HG02885 (cell line): Measurements from ENCODE around the gene SLC29A3.

Source experiments
- ATAC-seq: cut with Tn5 transposase; IDR thresholded peaks from one replicate; pipeline ENCODE4 v1.9.1; 2021; ENCODE audit warnings: mild to moderate bottlenecking; ENCODE audit not compliant: unreplicated experiment, poor library complexity

Gene SLC29A3

DNA sequence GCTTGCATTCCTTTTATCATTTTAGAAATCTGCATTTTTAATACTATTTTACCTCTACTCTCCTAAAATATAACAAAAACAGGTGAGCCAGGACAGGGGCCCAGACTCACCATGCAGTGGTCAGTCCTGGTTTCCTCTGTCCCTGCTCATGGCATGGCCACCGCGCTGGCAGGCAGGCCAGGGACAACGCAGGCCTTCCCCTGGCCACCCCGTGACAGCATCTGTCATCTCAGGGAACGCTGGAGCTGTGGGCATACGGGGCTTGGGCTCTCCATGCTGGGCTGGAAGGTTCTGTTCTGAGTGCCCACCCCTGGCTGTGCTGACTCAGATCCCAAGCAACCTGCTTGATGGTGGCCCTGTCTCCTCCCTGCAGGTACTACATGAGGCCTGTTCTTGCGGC is 42.5 kb downstream of the SLC29A3 start:
- no peak for ATAC-seq

GRCh38 chr10:71362141-71362540 is 43.1 kb downstream of the SLC29A3 start:
- no peak for ATAC-seq

GRCh38 chr10:71363936-71364335 is 44.9 kb downstream of the SLC29A3 start:
- ATAC-seq: no peak

DNA sequence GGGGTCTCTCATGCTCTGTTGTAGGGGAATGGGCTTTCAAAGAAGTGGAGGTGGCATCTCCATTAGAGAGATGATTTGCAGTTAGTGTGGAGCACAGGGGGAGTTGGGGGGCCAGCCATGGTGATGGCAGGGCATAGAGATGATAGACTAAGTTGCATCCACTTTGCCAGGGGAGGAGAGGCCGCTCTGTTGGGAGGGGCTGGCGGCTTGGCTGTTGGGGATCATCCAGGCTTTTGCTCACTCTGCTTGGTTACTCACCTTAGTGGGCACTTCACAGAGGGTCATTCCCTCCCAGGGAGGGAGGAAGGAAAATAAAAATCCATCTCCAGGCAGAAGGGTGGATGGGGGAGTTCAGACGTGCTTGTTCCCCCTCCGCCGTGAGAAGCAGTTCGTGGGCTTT is 46.3 kb downstream of the SLC29A3 start:
- ATAC-seq: no peak

DNA sequence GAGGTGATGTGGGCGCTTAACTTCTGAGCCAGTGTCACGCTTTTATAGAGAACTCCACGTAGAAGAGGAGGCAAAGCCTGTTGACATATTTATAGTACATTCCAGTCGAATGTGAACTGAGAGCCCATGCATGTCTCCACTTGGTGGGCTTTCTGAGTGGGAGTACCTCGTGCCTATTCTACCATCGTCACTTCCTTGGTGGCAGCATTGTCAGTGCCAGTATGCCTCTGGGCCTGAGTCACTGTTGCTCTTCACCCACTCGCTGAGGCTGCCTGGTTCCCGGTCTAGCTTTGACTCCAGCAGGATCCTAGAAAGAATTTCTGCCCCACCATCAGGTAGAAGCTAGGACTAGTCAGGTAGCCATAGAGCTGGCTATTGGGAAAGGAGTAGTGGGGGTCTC is 47.6 kb downstream of the SLC29A3 start:
- no peak for ATAC-seq

- ATAC-seq: no peak
These were observed 48.2 kb downstream of the SLC29A3 start for GRCh38 chr10:71367271-71367670.

GRCh38 chr10:71368176-71368575 is 49.1 kb downstream of the SLC29A3 start:
- no peak for ATAC-seq

DNA sequence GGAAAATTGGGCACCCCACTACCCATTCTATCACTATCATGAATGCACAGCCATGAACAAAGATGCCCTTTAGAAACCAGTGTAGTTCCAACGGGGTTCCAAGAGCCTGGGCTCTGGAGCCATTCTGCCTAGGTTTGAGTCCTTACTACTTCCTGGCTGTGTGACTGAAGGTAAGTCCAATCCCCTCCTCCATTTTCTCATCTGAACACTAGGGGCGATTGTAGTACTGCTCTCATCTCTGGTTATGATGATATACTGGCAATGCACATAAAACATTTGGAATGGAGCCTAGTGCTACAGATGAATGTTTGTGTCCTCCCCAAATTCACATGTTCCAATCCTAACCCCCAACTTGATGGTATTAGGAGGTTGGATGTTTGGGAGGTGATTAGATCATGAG is 49.6 kb downstream of the SLC29A3 start:
- ATAC-seq: no peak

DNA sequence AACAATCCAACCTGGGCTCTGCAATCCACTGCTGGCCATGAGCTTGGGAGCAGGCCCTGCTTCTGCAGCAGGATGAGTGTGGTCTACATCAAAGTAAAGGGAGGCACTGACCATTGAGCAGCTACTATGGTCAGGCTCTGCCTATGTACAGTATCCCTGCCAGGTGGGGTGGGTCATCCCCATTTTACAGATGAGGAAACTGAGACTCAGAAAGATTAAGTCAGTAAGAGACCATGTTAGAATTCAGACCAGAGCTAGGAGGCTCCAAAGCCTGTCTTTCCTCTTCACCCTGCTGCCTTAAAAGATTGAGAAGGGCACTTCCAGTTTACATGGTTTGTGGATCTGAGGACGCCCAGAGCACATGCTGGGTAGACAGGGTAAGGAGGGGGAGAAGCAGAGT is 50.5 kb downstream of the SLC29A3 start:
- no peak for ATAC-seq

DNA sequence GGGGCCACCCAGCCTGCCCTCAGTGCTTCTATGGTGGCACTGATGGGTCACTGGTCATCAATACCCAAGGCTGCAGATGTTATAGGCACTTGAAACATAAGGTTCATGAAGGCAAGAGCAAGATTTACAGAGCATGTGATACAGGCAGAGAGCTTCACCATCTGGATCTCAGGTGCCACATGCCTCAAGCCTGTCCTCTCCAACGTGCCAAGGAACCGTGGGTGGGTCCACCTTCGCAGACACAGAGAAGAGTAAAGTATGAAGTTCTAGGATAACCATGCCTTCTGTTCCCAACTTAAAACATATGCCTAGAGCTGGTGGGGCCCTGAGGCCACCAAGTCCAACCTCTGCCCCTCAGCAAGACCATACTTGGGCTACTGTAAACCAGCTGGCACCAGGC is 51.0 kb downstream of the SLC29A3 start:
- no peak for ATAC-seq

GRCh38 chr10:71371750-71372166 is 52.7 kb downstream of the SLC29A3 start:
- ATAC-seq: peak; percentile 46

GRCh38 chr10:71372882-71373495 is 53.9 kb downstream of the SLC29A3 start:
- peak; percentile 46 for ATAC-seq

DNA sequence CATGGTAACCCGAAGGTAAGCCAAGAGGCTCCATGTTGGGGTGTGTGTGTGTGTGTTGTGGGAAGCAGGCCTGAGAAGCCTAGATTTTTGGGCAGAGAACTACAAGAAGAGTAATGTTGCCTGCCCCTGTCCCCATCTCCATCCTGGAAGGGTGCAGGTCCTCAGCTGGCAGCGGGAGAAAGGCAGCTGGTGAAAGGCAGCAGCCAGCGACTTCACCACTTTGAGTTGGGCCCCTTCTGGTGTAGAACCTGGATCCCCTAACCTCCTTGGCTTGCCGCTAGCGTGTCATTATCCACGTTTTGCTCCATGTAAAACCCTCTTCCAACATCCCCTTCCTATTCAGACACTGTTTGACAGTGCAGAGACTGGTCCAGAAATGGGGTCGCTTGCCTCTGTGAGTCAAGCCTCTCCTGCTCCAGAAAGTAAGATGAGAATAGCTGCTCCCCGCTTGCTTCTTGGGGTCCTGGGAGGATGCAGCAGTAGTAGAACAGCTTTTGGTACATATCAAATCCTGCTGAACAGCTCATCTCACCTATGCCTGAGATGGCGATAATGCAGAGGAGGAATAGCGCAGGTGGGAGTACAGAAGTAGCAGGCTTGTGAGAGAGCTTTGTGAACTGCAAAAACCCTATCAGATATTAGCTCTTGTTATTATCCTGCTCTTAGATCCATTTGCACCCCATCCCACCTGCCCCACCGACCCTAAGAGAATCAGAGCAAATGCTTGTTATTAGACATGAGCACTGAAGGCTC is 55.6 kb downstream of the SLC29A3 start:
- ATAC-seq: no peak

- no peak for ATAC-seq
These were observed 56.9 kb downstream of the SLC29A3 start for GRCh38 chr10:71375952-71376351.

DNA sequence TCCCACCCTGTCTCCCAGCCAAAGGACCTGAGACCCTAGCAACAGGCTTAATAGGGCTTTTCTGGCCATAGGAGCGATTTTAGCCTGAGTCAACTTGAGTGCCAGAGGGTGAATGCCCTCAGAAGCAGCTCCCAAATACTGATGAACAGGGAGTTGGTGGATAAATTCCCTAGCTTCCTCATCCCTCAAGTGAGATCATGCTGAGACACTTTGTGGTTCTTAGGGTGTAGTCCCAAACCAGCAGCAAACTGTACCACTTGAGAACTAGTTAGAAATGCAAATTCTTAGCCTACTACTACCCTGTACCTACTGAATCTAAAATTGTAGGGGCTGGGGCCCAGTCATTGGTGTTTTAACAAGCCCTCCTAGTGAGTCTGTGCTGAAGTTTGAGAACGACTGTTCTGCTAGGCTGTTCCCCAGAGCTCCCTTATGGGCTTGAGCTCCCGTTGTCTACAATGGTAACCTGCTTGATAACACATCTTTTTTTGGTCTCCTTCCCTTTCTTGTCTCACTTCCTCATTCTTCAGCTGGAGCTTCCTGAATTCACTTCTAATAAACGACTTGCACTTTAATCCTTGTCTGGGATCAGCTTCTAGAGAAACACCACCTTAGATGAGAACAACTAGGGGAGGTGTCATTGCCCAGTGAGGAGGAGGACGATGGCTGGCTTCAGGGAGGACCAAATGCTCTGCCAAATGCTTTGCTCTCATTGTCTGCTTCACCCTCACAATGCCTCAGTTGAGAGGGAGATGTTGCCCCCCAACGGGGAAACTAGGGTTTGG is 59.5 kb downstream of the SLC29A3 start:
- ATAC-seq: no peak

DNA sequence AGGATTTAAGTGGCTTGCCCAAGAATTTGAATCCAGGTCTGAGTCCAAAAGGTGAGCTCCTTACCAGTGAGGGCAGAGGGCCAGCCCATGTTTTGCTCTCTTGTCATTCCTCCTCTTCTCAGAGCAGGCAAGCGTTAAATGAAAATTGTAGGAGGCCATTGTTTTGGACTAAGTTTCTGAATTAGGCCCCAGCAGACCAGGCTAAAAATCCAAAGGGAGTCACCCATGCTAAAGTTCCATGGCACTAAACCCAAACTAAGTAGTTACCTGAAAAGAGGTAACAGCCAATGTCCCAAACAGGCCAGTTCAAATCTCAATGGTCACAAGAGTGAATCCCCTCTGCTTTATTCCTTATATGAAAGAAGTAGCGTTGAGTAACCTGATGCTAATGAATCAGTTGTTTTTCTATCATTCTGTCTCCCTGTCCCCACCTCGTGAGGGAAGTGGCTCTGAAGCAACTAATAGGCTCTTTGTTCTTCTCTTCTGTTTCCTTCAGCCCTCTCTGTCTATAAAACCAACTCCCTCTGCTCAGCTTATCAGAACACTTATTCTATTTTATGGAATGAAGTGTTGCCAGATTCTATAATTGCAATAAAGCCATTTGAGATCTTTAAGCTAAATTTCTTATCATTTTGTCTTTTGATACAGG is 60.2 kb downstream of the SLC29A3 start:
- ATAC-seq: no peak

DNA sequence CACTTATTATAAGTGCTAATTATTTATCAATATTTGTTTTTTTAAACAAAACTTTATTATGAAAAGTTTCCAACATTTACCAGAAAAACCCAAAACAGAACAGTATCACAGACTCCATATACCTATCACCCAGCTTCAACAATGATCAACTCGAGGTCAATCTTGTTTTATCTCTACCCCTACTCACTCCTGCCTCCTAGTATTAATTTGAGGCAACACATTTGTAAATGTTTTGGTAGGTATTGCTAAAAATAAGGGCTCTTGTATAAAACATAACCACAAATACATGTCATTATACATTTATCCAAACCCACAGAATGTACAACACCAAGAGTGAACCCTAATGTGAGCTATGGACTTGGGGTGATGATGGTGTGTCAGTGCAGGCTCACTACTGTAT is 61.8 kb downstream of the SLC29A3 start:
- ATAC-seq: no peak

GRCh38 chr10:71381611-71382010 is 62.6 kb downstream of the SLC29A3 start:
- no peak for ATAC-seq

DNA sequence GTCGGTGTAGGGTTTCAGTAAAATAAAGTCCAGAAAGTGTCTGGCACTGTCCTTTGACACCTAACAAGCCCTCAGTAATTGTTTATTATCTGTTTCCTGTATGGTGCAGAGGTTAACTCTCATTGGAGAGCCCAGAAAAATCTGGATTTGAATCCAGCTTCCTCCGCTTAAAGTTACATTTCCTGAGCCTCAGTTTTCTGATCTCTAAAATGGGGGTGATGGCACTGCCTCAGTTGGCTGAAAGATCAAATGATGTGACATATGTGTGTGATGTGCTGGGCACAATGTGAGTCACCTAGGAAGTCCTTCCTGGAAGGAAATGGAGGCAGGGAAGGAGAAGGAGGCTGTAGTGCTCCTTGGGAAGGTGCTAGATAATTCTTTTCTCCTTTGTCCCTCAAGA is 63.0 kb downstream of the SLC29A3 start:
- ATAC-seq: no peak

- ATAC-seq: no peak
These were observed 63.7 kb downstream of the SLC29A3 start for GRCh38 chr10:71382757-71383156.
